ENCODE measurements around the gene POLR3A.

The POLR3A gene

GRCh38 chr10:78045856-78046255 lies 16.5 kb upstream of the POLR3A start:
- no peak for DNase-seq

- DNase-seq = no peak
Measured at GRCh38 chr10:78045237-78045636, 15.9 kb upstream of the POLR3A start.

GRCh38 chr10:78044699-78045098 lies 15.4 kb upstream of the POLR3A start:
- no peak for DNase-seq

- DNase-seq = no peak
Measured at GRCh38 chr10:78044179-78044578, 14.9 kb upstream of the POLR3A start.

- DNase-seq = no peak
Measured at GRCh38 chr10:78042752-78043104, 13.4 kb upstream of the POLR3A start.

GRCh38 chr10:78042058-78042751 lies 12.9 kb upstream of the POLR3A start:
- no peak for DNase-seq

- DNase-seq = no peak
Measured at GRCh38 chr10:78041170-78042057, 12.1 kb upstream of the POLR3A start.

GRCh38 chr10:78039743-78040142 lies 10.4 kb upstream of the POLR3A start:
- DNase-seq = no peak

- no peak for DNase-seq
Measured at GRCh38 chr10:78038791-78039547, 9.7 kb upstream of the POLR3A start.

GRCh38 chr10:78038105-78038504 lies 8.8 kb upstream of the POLR3A start:
- no peak for DNase-seq

GRCh38 chr10:78035933-78036583 lies 6.7 kb upstream of the POLR3A start:
- no peak for DNase-seq

GRCh38 chr10:78035437-78035836 lies 6.1 kb upstream of the POLR3A start:
- no peak for DNase-seq

- DNase-seq = no peak
Measured at GRCh38 chr10:78035025-78035424, 5.7 kb upstream of the POLR3A start.

- DNase-seq = peak; percentile 98
Measured at GRCh38 chr10:78033637-78034470, 4.5 kb upstream of the POLR3A start, which contains the start of gene RPS24. Gene RPS24, plus strand, starts transcription at chr10:78033863. Its CDS starts 39 bp downstream, at chr10:78033902.

- DNase-seq = no peak
Measured at GRCh38 chr10:78033387-78033636, 4.0 kb upstream of the POLR3A start.

GRCh38 chr10:78028438-78029268 lies 662 bp downstream of the POLR3A start:
- DNase-seq = no peak

GRCh38 chr10:78025685-78026364 lies 3.5 kb downstream of the POLR3A start:
- DNase-seq = peak; percentile 45

- DNase-seq = no peak
Measured at GRCh38 chr10:78023741-78024140, 5.6 kb downstream of the POLR3A start.

- no peak for DNase-seq
Measured at GRCh38 chr10:78021201-78021600, 8.1 kb downstream of the POLR3A start.

- DNase-seq = no peak
Measured at GRCh38 chr10:78019264-78019663, 10.1 kb downstream of the POLR3A start.

GRCh38 chr10:78017856-78018255 lies 11.5 kb downstream of the POLR3A start:
- DNase-seq = no peak

Measured in fibroblast of skin of right quadriceps (primary cell).